Dendritic cell treated with granulocyte-macrophage colony-stimulating factor and Interleukin-4, amounts not matched to agents 40 ng/mL and 50 ng/mL, for 4 days (primary cell): ENCODE results near the gene HSDL2.

ENCODE experiments used
- H3K27ac Mint-ChIP-seq: one replicate; pipeline ENCODE4 v1.8.0; 2022; ENCODE audit warnings: mild to moderate bottlenecking, mixed read lengths
- H3K27me3 Mint-ChIP-seq: one replicate; pipeline ENCODE4 v1.8.0; 2022; ENCODE audit warnings: mild to moderate bottlenecking, mixed read lengths
- H3K36me3 Mint-ChIP-seq: one replicate; pipeline ENCODE4 v1.8.0; 2022; ENCODE audit warnings: low read depth, mixed read lengths
- H3K4me1 Mint-ChIP-seq: one replicate; pipeline ENCODE4 v1.8.0; 2022; ENCODE audit warnings: low read depth, mixed read lengths
- H3K4me3 Mint-ChIP-seq: one replicate; pipeline ENCODE4 v1.8.0; 2022; ENCODE audit warnings: mild to moderate bottlenecking, moderate library complexity, mixed read lengths
- H3K9me3 Mint-ChIP-seq: one replicate; pipeline ENCODE4 v1.8.0; 2022; ENCODE audit warnings: mixed read lengths
- intact Hi-C: fragments of 100-400 bp; cut with micrococcal nuclease; formaldehyde crosslinking; loops from one replicate; pipeline ENCODE4 v1.15.0; 2022

Gene HSDL2

DNA sequence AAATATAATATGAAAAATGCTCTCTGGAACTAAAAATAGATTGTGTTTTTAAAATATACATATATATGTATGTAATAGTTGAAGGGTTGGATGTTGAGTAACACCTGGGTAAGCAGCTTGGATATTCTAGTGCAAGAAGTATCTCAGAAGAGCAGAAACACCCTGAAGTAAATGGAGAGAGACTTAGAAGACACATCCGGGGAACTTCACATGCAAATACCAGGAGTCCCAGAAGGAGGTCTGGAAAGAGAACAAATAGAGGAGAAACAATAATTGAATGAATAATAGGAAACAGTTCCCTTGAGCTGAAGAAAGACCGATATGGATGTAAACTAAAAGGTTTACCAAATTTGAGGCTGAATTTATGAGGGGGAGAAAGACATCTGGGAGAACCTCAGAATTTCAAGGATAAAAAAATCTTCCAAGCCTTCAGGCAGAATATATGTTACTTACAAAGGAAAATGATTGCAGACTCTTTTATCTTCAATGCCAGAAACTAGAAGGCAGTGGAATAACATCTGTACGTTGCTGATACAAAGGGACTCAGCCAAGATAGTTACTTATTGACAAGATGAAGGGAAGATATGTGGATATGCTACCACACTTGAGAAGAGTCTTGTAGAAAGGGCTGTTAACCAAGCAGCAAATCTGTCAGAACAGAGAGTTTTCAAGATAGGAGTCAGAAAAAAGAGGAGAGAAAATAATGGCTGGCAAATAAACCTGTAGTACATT, 42.7 kb downstream of the HSDL2 start:
- Mint-ChIP-seq H3K4me3 (no peak overlapping the region), H3K36me3 (peaks cover 14% of the 10 kb centered on the region), H3K27ac (no peak overlapping the region), H3K4me1 (no peaks in the 10 kb centered on the region), H3K27me3 (no peaks in the 10 kb centered on the region), H3K9me3 (no peaks in the 10 kb centered on the region)
- intact Hi-C loops, result no loop called here

DNA sequence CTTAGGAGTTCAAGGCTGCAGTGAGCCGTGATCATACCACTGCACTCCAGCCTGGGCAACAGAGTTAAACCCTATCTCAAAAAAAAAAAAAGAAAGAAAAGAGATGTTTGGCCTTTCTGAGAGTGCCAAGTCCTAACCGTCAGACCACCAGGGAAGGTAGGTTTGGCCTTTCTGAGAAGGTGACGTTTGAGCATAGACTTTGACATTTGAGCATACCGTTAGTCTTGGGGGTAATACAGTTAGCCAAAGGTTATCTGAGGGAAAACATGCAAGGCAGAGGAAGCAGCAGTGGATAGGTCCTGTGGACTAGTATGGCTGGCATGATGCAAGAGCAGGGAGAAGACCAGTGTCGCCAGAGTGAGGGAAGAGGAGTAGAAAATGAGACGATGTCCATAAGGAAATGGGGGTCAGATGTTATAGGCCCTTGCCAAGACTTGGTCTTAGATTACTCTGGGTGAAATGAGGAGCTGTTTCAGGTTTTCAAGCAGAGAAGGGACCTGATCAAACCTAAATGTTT, 50.2 kb downstream of the HSDL2 start:
- intact Hi-C loops, result no loop called here
- Mint-ChIP-seq H3K27me3 (no peaks in the 10 kb centered on the region), H3K4me1 (peaks cover 7% of the 10 kb centered on the region), H3K27ac (no peak overlapping the region), H3K9me3 (no peaks in the 10 kb centered on the region), H3K36me3 (peaks cover 34% of the 10 kb centered on the region), H3K4me3 (no peak overlapping the region)

DNA sequence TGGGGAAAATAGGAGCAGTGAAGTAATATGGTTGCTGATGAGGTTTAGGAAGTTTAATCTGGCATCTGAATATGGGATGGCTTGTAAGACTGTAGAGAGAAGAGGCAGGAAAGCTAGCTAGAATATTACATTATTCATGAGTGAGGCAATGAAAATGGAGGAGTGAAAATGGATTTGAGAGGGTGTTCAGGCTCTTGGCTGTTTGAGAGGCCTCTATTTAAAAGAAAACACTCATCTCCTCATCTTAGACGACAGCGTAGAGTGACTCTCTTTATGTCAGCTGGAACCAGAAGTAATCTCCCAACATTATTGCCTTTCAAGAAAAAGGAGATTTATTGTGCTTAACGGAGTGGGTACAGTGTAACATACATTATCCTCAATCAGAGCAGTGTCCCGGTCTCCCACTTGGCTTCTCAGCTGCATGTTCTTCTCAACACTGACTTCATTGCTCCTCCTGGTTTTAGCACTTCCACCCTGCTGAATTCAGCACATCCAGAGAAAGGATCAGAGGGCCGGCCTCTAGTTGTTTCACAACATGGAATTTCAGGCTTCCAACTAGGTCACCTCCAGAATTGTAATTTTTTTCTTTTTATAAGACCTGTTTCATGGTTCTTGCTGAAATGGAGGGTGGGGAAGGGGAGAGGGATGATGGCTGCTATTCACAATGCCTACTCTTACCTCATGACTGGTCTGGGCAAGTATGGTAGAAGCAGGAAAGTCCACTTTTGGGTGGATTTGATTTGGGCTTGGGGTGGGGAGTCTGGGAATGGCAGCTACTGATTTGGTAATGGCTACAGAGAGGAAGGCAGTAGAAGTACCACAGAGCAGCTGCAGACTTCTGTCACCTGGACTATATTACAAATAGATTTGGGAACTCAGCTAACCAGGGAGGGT, 53.8 kb downstream of the HSDL2 start:
- H3K27me3 Mint-ChIP-seq, result no peaks in the 10 kb centered on the region
- peaks cover 7% of the 10 kb centered on the region for H3K4me1 Mint-ChIP-seq
- H3K27ac Mint-ChIP-seq, result no peak overlapping the region
- no peaks in the 10 kb centered on the region for H3K9me3 Mint-ChIP-seq
- peaks cover 31% of the 10 kb centered on the region for H3K36me3 Mint-ChIP-seq
- intact Hi-C loops, result no loop called here
- no peak overlapping the region for H3K4me3 Mint-ChIP-seq

DNA sequence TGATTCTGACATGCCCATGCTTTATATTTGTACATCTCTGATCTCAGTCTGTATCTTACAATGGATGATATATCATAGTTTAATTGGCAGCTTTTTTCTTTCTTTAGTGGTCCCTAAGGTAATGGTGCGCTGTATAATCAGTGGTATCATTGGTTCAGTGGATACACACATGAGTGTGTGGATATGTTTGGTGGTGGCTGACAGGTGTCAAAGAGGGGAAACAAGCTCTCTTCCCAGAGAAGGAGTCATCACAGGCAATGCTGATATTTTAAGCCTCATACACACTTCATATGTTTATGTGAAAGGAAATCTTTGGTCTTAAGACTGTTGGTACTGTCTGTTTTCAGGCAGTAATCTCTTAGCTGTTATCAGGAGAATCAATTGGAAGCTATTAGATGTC, 54.6 kb downstream of the HSDL2 start:
- Mint-ChIP-seq H3K4me1 (peaks cover 7% of the 10 kb centered on the region), H3K9me3 (no peaks in the 10 kb centered on the region)

DNA sequence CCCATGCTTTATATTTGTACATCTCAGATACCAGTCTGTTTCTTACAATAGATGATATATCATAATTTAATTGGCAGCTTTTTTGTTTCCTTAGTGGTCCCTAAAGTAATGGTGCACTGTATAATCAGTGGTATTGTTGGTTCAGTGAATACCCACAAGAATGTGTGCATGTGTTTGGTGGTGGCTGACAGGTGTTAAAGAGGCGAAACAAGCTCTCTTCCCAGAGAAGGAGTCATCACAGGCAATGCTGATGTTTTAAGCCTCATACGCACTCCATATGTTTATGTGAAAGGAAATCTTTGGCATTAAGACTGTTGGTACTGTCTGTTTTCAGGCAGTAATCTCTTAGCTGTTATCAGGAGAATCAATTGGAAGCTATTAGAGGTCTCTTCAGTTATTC, 57.5 kb downstream of the HSDL2 start:
- intact Hi-C loops, result no loop called here
- no peaks in the 10 kb centered on the region for H3K27me3 Mint-ChIP-seq
- H3K4me1 Mint-ChIP-seq, result peaks cover 7% of the 10 kb centered on the region
- H3K27ac Mint-ChIP-seq, result no peak overlapping the region
- no peaks in the 10 kb centered on the region for H3K9me3 Mint-ChIP-seq
- H3K36me3 Mint-ChIP-seq, result peaks cover 24% of the 10 kb centered on the region
- H3K4me3 Mint-ChIP-seq, result no peak overlapping the region

More for the DNA sequence above, 54.6 kb downstream of the HSDL2 start:
- no peak overlapping the region for H3K4me3 Mint-ChIP-seq
- intact Hi-C loops, result no loop called here
- H3K27me3 Mint-ChIP-seq, result no peaks in the 10 kb centered on the region
- no peak overlapping the region for H3K27ac Mint-ChIP-seq
- peaks cover 28% of the 10 kb centered on the region for H3K36me3 Mint-ChIP-seq

GRCh38 chr9:112439171-112439570, 59.3 kb downstream of the HSDL2 start:
- Mint-ChIP-seq H3K27ac (no peak overlapping the region), H3K4me1 (no peaks in the 10 kb centered on the region), H3K27me3 (no peaks in the 10 kb centered on the region), H3K4me3 (no peak overlapping the region), H3K9me3 (no peaks in the 10 kb centered on the region), H3K36me3 (peaks cover 16% of the 10 kb centered on the region)
- intact Hi-C loops, result no loop called here

DNA sequence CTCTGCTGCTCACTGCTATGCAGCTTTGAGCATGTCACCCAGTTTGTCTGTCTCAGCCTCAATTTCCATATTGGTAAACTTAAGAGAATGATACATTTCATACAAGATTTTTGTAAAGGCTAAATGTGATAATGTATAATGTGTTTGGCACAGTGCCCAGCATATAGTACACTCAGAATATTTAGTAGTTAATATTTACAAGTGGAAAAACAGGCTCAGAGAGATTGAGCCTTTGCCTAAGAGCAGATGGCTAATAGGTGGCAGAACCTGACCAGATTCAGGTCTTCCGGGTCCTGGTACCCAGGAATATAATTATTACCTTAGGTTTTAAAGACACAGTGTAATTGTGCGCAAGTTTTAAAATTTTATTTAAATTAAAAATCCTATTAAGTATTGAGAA, 59.9 kb downstream of the HSDL2 start:
- H3K36me3 Mint-ChIP-seq, result peaks cover 16% of the 10 kb centered on the region
- no peaks in the 10 kb centered on the region for H3K27me3 Mint-ChIP-seq
- intact Hi-C loops, result loop anchor here (5.0 to 10.0 kb wide), 2 partner anchors 227 to 355 kb away; no protein-coding TSS in a partner anchor
- H3K4me1 Mint-ChIP-seq, result no peaks in the 10 kb centered on the region
- H3K9me3 Mint-ChIP-seq, result no peaks in the 10 kb centered on the region
- no peak overlapping the region for H3K27ac Mint-ChIP-seq
- H3K4me3 Mint-ChIP-seq, result no peak overlapping the region

- H3K4me1 Mint-ChIP-seq, result peaks cover 27% of the 10 kb centered on the region
Measured at GRCh38 chr9:112443200-112443599, 63.3 kb downstream of the HSDL2 start.

DNA sequence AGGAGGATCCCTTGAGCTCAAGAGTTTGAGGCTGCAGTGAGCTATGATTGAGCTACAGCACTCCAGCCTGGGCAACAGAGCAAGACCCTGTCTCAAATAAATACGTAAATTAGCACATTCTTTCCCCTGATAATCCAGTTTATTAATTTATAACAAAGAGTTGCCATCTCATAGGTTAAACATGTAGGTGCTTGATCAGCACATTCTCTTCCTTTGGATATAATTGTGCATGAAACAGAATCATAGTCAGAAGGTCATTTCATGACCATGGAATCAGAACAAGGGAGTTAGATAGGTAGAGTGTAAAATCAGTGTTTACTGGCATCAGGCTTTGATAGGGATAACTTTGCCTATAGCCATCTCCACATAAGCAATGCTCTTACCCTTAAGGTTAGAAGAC, 63.7 kb downstream of the HSDL2 start:
- H3K9me3 Mint-ChIP-seq, result no peaks in the 10 kb centered on the region
- no peak overlapping the region for H3K4me3 Mint-ChIP-seq
- intact Hi-C loops, result loop anchor here (5.0 to 10.0 kb wide), 2 partner anchors 224 to 351 kb away; no protein-coding TSS in a partner anchor
- H3K4me1 Mint-ChIP-seq, result peaks cover 27% of the 10 kb centered on the region
- H3K36me3 Mint-ChIP-seq, result peaks cover 12% of the 10 kb centered on the region
- no peak overlapping the region for H3K27ac Mint-ChIP-seq
- no peaks in the 10 kb centered on the region for H3K27me3 Mint-ChIP-seq

More at GRCh38 chr9:112443200-112443599, 63.3 kb downstream of the HSDL2 start:
- intact Hi-C loops, result loop anchor here (5.0 to 10.0 kb wide), 2 partner anchors 224 to 352 kb away; no protein-coding TSS in a partner anchor
- no peak overlapping the region for H3K27ac Mint-ChIP-seq
- H3K4me3 Mint-ChIP-seq, result no peak overlapping the region
- H3K9me3 Mint-ChIP-seq, result no peaks in the 10 kb centered on the region
- H3K36me3 Mint-ChIP-seq, result peaks cover 15% of the 10 kb centered on the region
- no peaks in the 10 kb centered on the region for H3K27me3 Mint-ChIP-seq

GRCh38 chr9:112445196-112445595, 65.3 kb downstream of the HSDL2 start:
- intact Hi-C loops, result loop anchor here (10.0 kb wide), 1 partner anchor 350 kb away; no protein-coding TSS in a partner anchor
- H3K4me3 Mint-ChIP-seq, result no peak overlapping the region
- no peaks in the 10 kb centered on the region for H3K9me3 Mint-ChIP-seq
- no peaks in the 10 kb centered on the region for H3K27me3 Mint-ChIP-seq
- peaks cover 8% of the 10 kb centered on the region for H3K36me3 Mint-ChIP-seq
- H3K27ac Mint-ChIP-seq, result no peak overlapping the region
- H3K4me1 Mint-ChIP-seq, result peaks cover 27% of the 10 kb centered on the region

DNA sequence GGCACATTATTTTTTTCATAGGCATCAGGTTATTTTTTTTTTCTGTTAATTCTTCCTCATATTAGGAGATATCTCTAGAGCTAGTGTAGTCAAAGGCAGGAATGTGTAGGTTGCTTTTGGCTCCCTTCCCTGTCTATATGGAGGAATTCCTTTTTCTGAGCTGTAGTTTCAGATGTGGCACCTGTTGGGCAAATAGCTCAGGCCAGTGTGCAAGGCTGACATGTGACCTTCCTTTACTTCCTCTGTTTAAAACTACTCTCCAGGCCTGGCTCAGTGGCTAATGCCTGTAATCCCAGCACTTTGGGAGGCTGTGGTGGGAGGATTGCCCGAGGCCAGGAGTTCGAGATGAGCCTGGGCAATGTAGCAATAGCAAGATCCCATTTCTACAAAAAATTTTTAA, 66.2 kb downstream of the HSDL2 start:
- H3K27me3 Mint-ChIP-seq, result no peaks in the 10 kb centered on the region
- no peak overlapping the region for H3K4me3 Mint-ChIP-seq
- peaks cover 4% of the 10 kb centered on the region for H3K36me3 Mint-ChIP-seq
- intact Hi-C loops, result loop anchor here (10.0 kb wide), 1 partner anchor 349 kb away; no protein-coding TSS in a partner anchor
- H3K27ac Mint-ChIP-seq, result no peak overlapping the region
- no peaks in the 10 kb centered on the region for H3K9me3 Mint-ChIP-seq
- H3K4me1 Mint-ChIP-seq, result peaks cover 27% of the 10 kb centered on the region

DNA sequence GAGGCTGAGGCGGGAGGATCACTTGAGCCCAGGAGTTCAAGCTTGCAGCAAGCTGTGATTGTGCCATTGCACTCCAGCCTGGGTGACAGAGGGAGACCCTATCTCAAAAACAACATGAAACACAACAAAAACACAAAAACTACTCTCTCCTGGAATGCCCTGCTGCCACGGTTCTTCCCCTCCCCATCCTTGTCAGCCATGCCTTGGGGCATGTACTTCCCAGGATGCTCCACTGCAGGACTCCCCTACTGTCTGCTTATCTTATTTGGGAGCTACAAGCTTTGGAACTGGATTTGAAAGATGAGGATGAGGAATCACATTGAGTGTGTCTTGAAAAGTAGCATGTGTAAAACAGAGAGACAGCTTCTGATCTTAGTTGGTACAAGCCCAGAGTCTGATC, 66.6 kb downstream of the HSDL2 start:
- Mint-ChIP-seq H3K36me3 (no peaks in the 10 kb centered on the region), H3K27ac (no peak overlapping the region), H3K4me1 (peaks cover 27% of the 10 kb centered on the region), H3K27me3 (no peaks in the 10 kb centered on the region), H3K4me3 (no peak overlapping the region), H3K9me3 (no peaks in the 10 kb centered on the region)
- intact Hi-C loops, result loop anchor here (10.0 kb wide), 1 partner anchor 348 kb away; no protein-coding TSS in a partner anchor

GRCh38 chr9:112447283-112447761, 67.4 kb downstream of the HSDL2 start:
- H3K27ac Mint-ChIP-seq, result no peak overlapping the region
- peaks cover 27% of the 10 kb centered on the region for H3K4me1 Mint-ChIP-seq
- H3K4me3 Mint-ChIP-seq, result no peak overlapping the region
- intact Hi-C loops, result loop anchor here (10.0 kb wide), 1 partner anchor 347 kb away; no protein-coding TSS in a partner anchor
- no peaks in the 10 kb centered on the region for H3K9me3 Mint-ChIP-seq
- H3K27me3 Mint-ChIP-seq, result no peaks in the 10 kb centered on the region
- H3K36me3 Mint-ChIP-seq, result no peaks in the 10 kb centered on the region

- intact Hi-C loops, result no loop called here
Measured at GRCh38 chr9:112462855-112463254, 82.9 kb downstream of the HSDL2 start.

More at GRCh38 chr9:112462855-112463254, 82.9 kb downstream of the HSDL2 start:
- H3K36me3 Mint-ChIP-seq, result peaks cover 32% of the 10 kb centered on the region
- H3K27ac Mint-ChIP-seq, result no peak overlapping the region
- peaks cover 7% of the 10 kb centered on the region for H3K4me1 Mint-ChIP-seq
- no peaks in the 10 kb centered on the region for H3K9me3 Mint-ChIP-seq
- H3K4me3 Mint-ChIP-seq, result no peak overlapping the region
- H3K27me3 Mint-ChIP-seq, result no peaks in the 10 kb centered on the region
